GM23338 (cell line): Measurements from ENCODE around the gene OPRD1. TPM values are rescaled to one million over a fixed set of nuclear protein-coding genes. Genes with fewer than 3 reads are reported as not detected.

ENCODE experiments used
- ATAC-seq: fragments of 200-7000 bp; cut with Tn5 transposase; 3 replicates; pipeline ENCODE4 v1.9.1; 2020
- DNase-seq: peaks from one replicate; pipeline ENCODE4 v3.0.0-alpha.2; 2015; ENCODE audit warnings: low spot score
- H2AFZ ChIP-seq: fragments of 200-600 bp; sonication (generic); 2 replicates; pipeline ENCODE4 v1.8.0; 2016; ENCODE audit warnings: antibody characterized with exemption, mild to moderate bottlenecking, moderate library complexity
- H3F3A ChIP-seq: fragments of 200-600 bp; sonication (generic); replicated peaks from 2 replicates; pipeline ENCODE4 v1.8.0; 2017; ENCODE audit warnings: antibody characterized with exemption, mixed run types, low read depth
- H3K27ac ChIP-seq: fragments of 200-600 bp; sonication (generic); 2 replicates; pipeline ENCODE4 v1.6.1; 2016; ENCODE audit warnings: low read depth
- H3K27me3 ChIP-seq: fragments of 200-600 bp; sonication (generic); 2 replicates; pipeline ENCODE4 v1.8.0; 2016; ENCODE audit warnings: mild to moderate bottlenecking, mixed run types, moderate library complexity; ENCODE audit not compliant: insufficient read depth
- H3K36me3 ChIP-seq: fragments of 200-600 bp; sonication (generic); 2 replicates; pipeline ENCODE4 v1.8.0; 2016; ENCODE audit warnings: mild to moderate bottlenecking; ENCODE audit not compliant: insufficient read depth
- H3K4me1 ChIP-seq: fragments of 200-600 bp; sonication (generic); 2 replicates; pipeline ENCODE4 v1.8.0; 2016; ENCODE audit warnings: mild to moderate bottlenecking, moderate library complexity; ENCODE audit not compliant: insufficient read depth
- H3K4me2 ChIP-seq: fragments of 200-600 bp; sonication (generic); 2 replicates; pipeline ENCODE4 v1.7.1; 2017; ENCODE audit warnings: mixed run types
- H3K4me3 ChIP-seq: fragments of 200-600 bp; sonication (generic); 2 replicates; pipeline ENCODE4 v1.6.1; 2016; ENCODE audit warnings: mixed run types
- H3K79me2 ChIP-seq: fragments of 200-600 bp; sonication (generic); replicated peaks from 2 replicates; pipeline ENCODE4 v1.8.0; 2017; ENCODE audit warnings: mild to moderate bottlenecking; ENCODE audit not compliant: insufficient read depth
- H3K9me2 ChIP-seq: fragments of 200-600 bp; sonication (generic); 2 replicates; pipeline ENCODE4 v1.8.0; 2017; ENCODE audit not compliant: insufficient read depth
- H4K20me1 ChIP-seq: fragments of 200-600 bp; sonication (generic); replicated peaks from 2 replicates; pipeline ENCODE4 v1.8.0; 2017; ENCODE audit warnings: mild to moderate bottlenecking; ENCODE audit not compliant: insufficient read depth
- H3K27ac Mint-ChIP-seq: 2 replicates; pipeline ENCODE4 v1.8.0; 2020; ENCODE audit warnings: inconsistent platforms, mild to moderate bottlenecking, moderate library complexity, mixed read lengths
- H3K27me3 Mint-ChIP-seq: 3 replicates; pipeline ENCODE4 v1.8.0; 2022; ENCODE audit warnings: low read depth, mild to moderate bottlenecking, moderate library complexity, mixed read lengths, inconsistent platforms; ENCODE audit not compliant: insufficient read depth, poor library complexity
- H3K36me3 Mint-ChIP-seq: 3 replicates; pipeline ENCODE4 v1.8.0; 2021; ENCODE audit warnings: low read depth, mild to moderate bottlenecking, inconsistent platforms, moderate library complexity, mixed read lengths
- H3K4me1 Mint-ChIP-seq: 3 replicates; pipeline ENCODE4 v1.8.0; 2020; ENCODE audit warnings: mild to moderate bottlenecking, inconsistent platforms, mixed read lengths
- H3K4me3 Mint-ChIP-seq: 3 replicates; pipeline ENCODE4 v1.8.0; 2021; ENCODE audit warnings: moderate library complexity, mild to moderate bottlenecking, inconsistent platforms, mixed read lengths
- H3K9me3 Mint-ChIP-seq: 3 replicates; pipeline ENCODE4 v1.8.0; 2020; ENCODE audit warnings: moderate library complexity, mild to moderate bottlenecking, inconsistent platforms, mixed read lengths
- CREB1 ChIP-seq: fragments of 250-450 bp; sonication (Bioruptor Pico); IDR thresholded peaks from 2 replicates; pipeline ENCODE4 v1.5.0; 2020; ENCODE audit warnings: low read depth, mild to moderate bottlenecking, moderate library complexity
- CTCF ChIP-seq, 2 experiments: fragments of 200-600 bp in 1 of 2; sonication (generic) in 1 of 2; conservative IDR thresholded peaks; 2 replicates each; pipeline versions ENCODE4 v1.5.1 to v1.6.1; 2016 to 2017; ENCODE audit warnings: antibody characterized with exemption in 2 of 2, low read depth in 2 of 2, mild to moderate bottlenecking in 2 of 2, moderate library complexity in 1 of 2
- EZH2 ChIP-seq: fragments of 200-600 bp; sonication (generic); IDR thresholded peaks from one replicate; pipeline ENCODE4 v1.8.0; 2017; ENCODE audit warnings: antibody characterized with exemption, mild to moderate bottlenecking, low read depth; ENCODE audit not compliant: unreplicated experiment
- JUNB ChIP-seq: IDR thresholded peaks from one replicate; pipeline ENCODE4 v1.6.1; 2016; ENCODE audit warnings: antibody characterized with exemption; ENCODE audit not compliant: unreplicated experiment
- NANOG ChIP-seq: IDR thresholded peaks from 2 replicates; pipeline ENCODE4 v1.6.1; 2016; ENCODE audit warnings: antibody characterized with exemption, borderline replicate concordance
- POLR2AphosphoS5 ChIP-seq: IDR thresholded peaks from 2 replicates; pipeline ENCODE4 v1.6.1; 2016; ENCODE audit warnings: antibody characterized with exemption, low read depth
- REST ChIP-seq: IDR thresholded peaks from one replicate; pipeline ENCODE4 v1.6.1; 2018; ENCODE audit warnings: antibody characterized with exemption; ENCODE audit not compliant: unreplicated experiment
- STAT1 ChIP-seq: IDR thresholded peaks from one replicate; pipeline ENCODE4 v1.6.1; 2016; ENCODE audit warnings: antibody characterized with exemption; ENCODE audit not compliant: unreplicated experiment
- ZNF114 ChIP-seq: fragments of 250-450 bp; sonication (Bioruptor Pico); IDR thresholded peaks from 2 replicates; pipeline ENCODE4 v1.5.0; 2020; ENCODE audit warnings: mild to moderate bottlenecking, moderate library complexity
- ZNF331 ChIP-seq: fragments of 250-450 bp; sonication (Bioruptor Pico); IDR thresholded peaks from 2 replicates; pipeline ENCODE4 v1.5.0; 2020; ENCODE audit warnings: low read depth, mild to moderate bottlenecking, moderate library complexity
- ZNF462 ChIP-seq: fragments of 250-450 bp; sonication (Bioruptor Pico); IDR thresholded peaks from 2 replicates; pipeline ENCODE4 v1.5.0; 2020; ENCODE audit warnings: mild to moderate bottlenecking, moderate library complexity
- polyA plus RNA-seq: library from polyadenylated mRNA; unstranded; fragments of >200 nt; fragmentation: Nextera tagmentation; extraction: Ambion mirVana; gene quantifications from 2 replicates; pipeline ENCODE4 v1.2.1, GENCODE V29; 2016
- total RNA-seq: library from RNA; depleted of rRNA; stranded (reverse); fragments of >200 nt; shearing (Covaris generic); gene quantifications from 2 replicates; pipeline ENCODE4 v1.2.3, GENCODE V29; 2014

The OPRD1 gene
- total and polyA plus RNA-seq, 2 experiments from 2014 or later, result 0.55 to 2.3 TPM

- no peak for TF ChIP-seq CTCF (conservative IDR thresholded peaks at IDR 0.05; ENCODE audit: low read depth in 2 of 2)
These were observed 4.9 kb upstream of the OPRD1 start (continued) for GRCh38 chr1:28807046-28807445.

- Mint-ChIP-seq H3K27ac (no peak overlapping the region), H3K4me3 (no peak overlapping the region), H3K27me3 (peaks cover 33% of the 10 kb centered on the region), H3K36me3 (no peaks in the 10 kb centered on the region), H3K4me1 (peaks cover 13% of the 10 kb centered on the region), H3K9me3 (peaks cover 6% of the 10 kb centered on the region; the same call in 2 of the 3 replicates)
- Histone ChIP-seq H4K20me1 (no peaks in the 10 kb centered on the region), H3K4me3 (no peak overlapping the region), H3K27ac (no peak overlapping the region), H3K36me3 (no peaks in the 10 kb centered on the region), H3K9me2 (no peaks in the 10 kb centered on the region), H2AFZ (no peak overlapping the region), H3K27me3 (peaks cover 29% of the 10 kb centered on the region), H3K4me2 (no peak overlapping the region), H3K79me2 (no peaks in the 10 kb centered on the region), H3F3A (peaks cover 8% of the 10 kb centered on the region), H3K4me1 (peaks cover 13% of the 10 kb centered on the region; the same call in 1 of the 2 replicates)
- DNase-seq, result no peak
- no peak for ATAC-seq
- TF ChIP-seq CREB1 (CRISPR knock-in tag), result no peak
- no peak for TF ChIP-seq CTCF (conservative IDR thresholded peaks at IDR 0.05; ENCODE audit: low read depth in 2 of 2)
- no peak for TF ChIP-seq NANOG
- TF ChIP-seq STAT1, result no peak
- no peak for TF ChIP-seq ZNF331 (CRISPR knock-in tag)
- TF ChIP-seq REST, result no peak
- no peak for TF ChIP-seq POLR2AphosphoS5
- TF ChIP-seq EZH2, result no peak
- no peak for TF ChIP-seq ZNF114 (CRISPR knock-in tag)
- no peak for TF ChIP-seq JUNB
- no peak for TF ChIP-seq ZNF462 (CRISPR knock-in tag)
These were observed 4.0 kb upstream of the OPRD1 start for GRCh38 chr1:28807986-28808385.
